OCI-LY3 (cell line): Measurements from ENCODE around the gene CRYBG1.
"Not testable (repeated sequence)": the region's sequence is repeated elsewhere in the genome, so short reads cannot be mapped to it uniquely, and the experiment has no call there.

Experiments used
- H2AFZ ChIP-seq: fragments of 200-600, 300-600 bp; shearing (Covaris generic); 2 replicates; pipeline ENCODE4 v1.6.0; 2014; ENCODE audit warnings: antibody characterized with exemption, low read depth, low read length
- H3K27ac ChIP-seq: fragments of 200-600, 300-600 bp; sonication (generic); 2 replicates; pipeline ENCODE4 v1.5.1; 2014; ENCODE audit warnings: mild to moderate bottlenecking, low read length, moderate library complexity, mixed read lengths
- H3K27me3 ChIP-seq: fragments of 200-600, 300-600 bp; sonication (generic); 2 replicates; pipeline ENCODE4 v1.6.1; 2014; ENCODE audit warnings: low read depth, low read length, mixed read lengths
- H3K36me3 ChIP-seq: fragments of 200-600, 300-600 bp; sonication (generic); replicated peaks from 2 replicates; pipeline ENCODE3; 2014; ENCODE audit warnings: low read depth, low read length, mixed read lengths
- H3K4me1 ChIP-seq: fragments of 300-600, 200-600 bp; sonication (generic); 2 replicates; pipeline ENCODE4 v1.6.1; 2014; ENCODE audit warnings: low read length, mixed read lengths
- H3K4me2 ChIP-seq: fragments of 200-600, 300-600 bp; sonication (generic); 2 replicates; pipeline ENCODE4 v1.6.1; 2014; ENCODE audit warnings: low read length, mixed read lengths
- H3K4me3 ChIP-seq: fragments of 300-600, 200-600 bp; sonication (generic); 2 replicates; pipeline ENCODE4 v1.5.1; 2014; ENCODE audit warnings: antibody characterized with exemption, mild to moderate bottlenecking, low read length, moderate library complexity
- H3K79me2 ChIP-seq: fragments of 300-600, 200-600 bp; shearing (Covaris generic); 2 replicates; pipeline ENCODE4 v1.6.1; 2014; ENCODE audit warnings: mild to moderate bottlenecking, low read length, mixed read lengths
- H3K9ac ChIP-seq: fragments of 300-600, 200-600 bp; shearing (Covaris generic); 2 replicates; pipeline ENCODE4 v1.6.0; 2014; ENCODE audit warnings: mild to moderate bottlenecking, low read length, moderate library complexity
- H3K9me3 ChIP-seq: fragments of 200-600, 300-600 bp; shearing (Covaris generic); 2 replicates; pipeline ENCODE4 v1.6.1; 2014; ENCODE audit warnings: low read length, mixed read lengths; ENCODE audit not compliant: insufficient read depth
- H4K20me1 ChIP-seq: fragments of 200-600, 300-600 bp; sonication (generic); 2 replicates; pipeline ENCODE4 v1.6.1; 2016; ENCODE audit warnings: low read length, mixed read lengths; ENCODE audit not compliant: insufficient read depth
- EZH2phosphoT487 ChIP-seq: fragments of 200-600 bp; shearing (Covaris generic); IDR thresholded peaks from 2 replicates; pipeline ENCODE4 v1.6.1; 2018; ENCODE audit warnings: antibody characterized with exemption, mixed run types, low read depth
- TF ChIP-seq, protein P1 (sequence below): fragments of 200-600, 300-600 bp; sonication (generic); IDR thresholded peaks from 2 replicates; pipeline ENCODE4 v1.5.1; 2014; ENCODE audit warnings: antibody characterized with exemption, low read length, low read depth

The CRYBG1 gene

DNA sequence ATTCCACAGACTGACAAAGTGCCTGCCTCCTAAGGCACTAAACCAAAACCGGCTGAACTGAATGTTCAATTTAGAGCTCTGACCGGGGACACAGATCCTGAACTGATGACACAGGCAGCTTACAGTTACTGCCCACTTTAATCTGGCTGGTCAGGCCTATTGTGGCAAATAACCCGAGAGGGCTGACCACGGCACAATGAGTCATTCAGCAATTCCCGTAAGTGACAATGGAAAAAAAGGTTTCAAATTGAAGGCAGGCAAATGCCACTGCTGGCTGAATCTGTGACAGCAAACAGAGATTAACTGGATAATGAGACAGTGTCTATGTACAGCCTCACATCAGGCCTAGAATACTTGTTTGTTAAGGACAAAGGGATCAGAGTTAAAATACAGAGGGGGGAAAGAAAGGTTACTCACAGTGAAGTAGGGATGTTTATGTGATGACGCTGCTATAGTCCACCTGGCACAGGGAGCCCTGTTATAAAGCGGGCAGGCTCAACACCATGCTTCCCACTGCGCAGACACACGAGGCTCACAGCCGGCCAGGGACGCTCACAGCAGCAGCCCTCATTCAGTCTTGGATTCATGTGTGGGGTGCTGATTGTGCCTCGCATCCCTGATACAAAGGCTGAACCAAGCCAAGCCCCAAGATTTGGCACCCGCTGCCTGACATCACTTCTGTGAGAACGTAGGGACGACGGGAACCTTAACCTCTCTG is 214.4 kb downstream of the CRYBG1 start:
- no peaks in the 10 kb centered on the region for H3K4me1 ChIP-seq
- no peaks in the 10 kb centered on the region for H3K27me3 ChIP-seq
- no peak overlapping the region for H3K9ac ChIP-seq
- H3K4me3 ChIP-seq = no peak overlapping the region
- peaks cover 6% of the 10 kb centered on the region for H3K36me3 ChIP-seq
- TF ChIP-seq, protein P1, sequence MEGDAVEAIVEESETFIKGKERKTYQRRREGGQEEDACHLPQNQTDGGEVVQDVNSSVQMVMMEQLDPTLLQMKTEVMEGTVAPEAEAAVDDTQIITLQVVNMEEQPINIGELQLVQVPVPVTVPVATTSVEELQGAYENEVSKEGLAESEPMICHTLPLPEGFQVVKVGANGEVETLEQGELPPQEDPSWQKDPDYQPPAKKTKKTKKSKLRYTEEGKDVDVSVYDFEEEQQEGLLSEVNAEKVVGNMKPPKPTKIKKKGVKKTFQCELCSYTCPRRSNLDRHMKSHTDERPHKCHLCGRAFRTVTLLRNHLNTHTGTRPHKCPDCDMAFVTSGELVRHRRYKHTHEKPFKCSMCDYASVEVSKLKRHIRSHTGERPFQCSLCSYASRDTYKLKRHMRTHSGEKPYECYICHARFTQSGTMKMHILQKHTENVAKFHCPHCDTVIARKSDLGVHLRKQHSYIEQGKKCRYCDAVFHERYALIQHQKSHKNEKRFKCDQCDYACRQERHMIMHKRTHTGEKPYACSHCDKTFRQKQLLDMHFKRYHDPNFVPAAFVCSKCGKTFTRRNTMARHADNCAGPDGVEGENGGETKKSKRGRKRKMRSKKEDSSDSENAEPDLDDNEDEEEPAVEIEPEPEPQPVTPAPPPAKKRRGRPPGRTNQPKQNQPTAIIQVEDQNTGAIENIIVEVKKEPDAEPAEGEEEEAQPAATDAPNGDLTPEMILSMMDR = no peak
- H3K79me2 ChIP-seq = no peaks in the 10 kb centered on the region
- no peaks in the 10 kb centered on the region for H3K9me3 ChIP-seq
- no peaks in the 10 kb centered on the region for H4K20me1 ChIP-seq
- no peak overlapping the region for H3K27ac ChIP-seq
- no peak overlapping the region for H2AFZ ChIP-seq
- no peak overlapping the region for H3K4me2 ChIP-seq

GRCh38 chr6:106579281-106579680 is 218.8 kb downstream of the CRYBG1 start:
- Histone ChIP-seq H3K27me3 (no peaks in the 10 kb centered on the region), H3K79me2 (no peaks in the 10 kb centered on the region), H3K36me3 (no peaks in the 10 kb centered on the region), H3K9ac (no peak overlapping the region), H4K20me1 (no peaks in the 10 kb centered on the region), H2AFZ (no peak overlapping the region), H3K27ac (no peak overlapping the region), H3K4me3 (no peak overlapping the region), H3K4me2 (no peak overlapping the region), H3K9me3 (no peaks in the 10 kb centered on the region), H3K4me1 (no peaks in the 10 kb centered on the region)
- TF ChIP-seq EZH2phosphoT487 = no peak
- TF ChIP-seq, protein P1 = no peak

- H2AFZ ChIP-seq = no peak overlapping the region
- H3K4me2 ChIP-seq = no peak overlapping the region
- no peaks in the 10 kb centered on the region for H3K36me3 ChIP-seq
- no peaks in the 10 kb centered on the region for H3K79me2 ChIP-seq
- H3K9me3 ChIP-seq = no peaks in the 10 kb centered on the region
- no peak for TF ChIP-seq EZH2phosphoT487
- H3K4me3 ChIP-seq = no peak overlapping the region
- H3K9ac ChIP-seq = no peak overlapping the region
- H3K4me1 ChIP-seq = no peaks in the 10 kb centered on the region
- no peaks in the 10 kb centered on the region for H3K27me3 ChIP-seq
- no peaks in the 10 kb centered on the region for H4K20me1 ChIP-seq
- no peak overlapping the region for H3K27ac ChIP-seq
These were observed 221.0 kb downstream of the CRYBG1 start for GRCh38 chr6:106581468-106581867.

DNA sequence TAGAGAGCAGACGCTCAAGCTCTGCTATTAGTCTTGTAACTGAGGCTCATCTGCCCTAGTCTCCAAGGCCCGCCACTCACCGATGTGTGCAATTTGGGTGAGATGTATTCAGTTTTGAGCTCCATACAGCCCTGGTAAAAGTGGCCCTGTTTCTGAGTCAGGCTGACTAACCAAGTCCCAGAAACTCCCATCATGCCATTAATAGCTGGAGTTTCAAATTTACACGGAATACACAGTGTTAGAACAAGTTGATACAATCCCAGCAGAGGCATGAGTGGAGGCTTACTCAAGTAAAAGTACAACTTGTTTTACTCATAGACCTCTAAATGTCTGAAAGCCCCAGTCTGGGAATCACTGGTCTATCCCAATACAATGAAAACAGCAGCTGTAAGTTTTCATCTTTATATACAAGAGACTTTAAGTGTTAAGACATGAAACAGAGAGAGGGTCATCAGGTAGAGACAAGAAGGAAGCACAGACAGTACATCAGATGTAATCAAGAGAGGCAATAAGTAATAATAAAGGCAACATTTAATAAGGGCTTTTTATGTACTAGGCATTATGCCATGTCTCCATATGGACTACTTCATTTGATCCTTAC is 226.4 kb downstream of the CRYBG1 start:
- TF ChIP-seq, protein P1 = no peak
- no peak overlapping the region for H3K4me2 ChIP-seq
- H3K27me3 ChIP-seq = no peaks in the 10 kb centered on the region
- H3K27ac ChIP-seq = no peak overlapping the region
- no peaks in the 10 kb centered on the region for H3K79me2 ChIP-seq
- H3K36me3 ChIP-seq = peaks cover 4% of the 10 kb centered on the region
- no peaks in the 10 kb centered on the region for H3K9me3 ChIP-seq
- H2AFZ ChIP-seq = no peak overlapping the region
- H4K20me1 ChIP-seq = no peaks in the 10 kb centered on the region
- H3K4me3 ChIP-seq = no peak overlapping the region
- no peak overlapping the region for H3K9ac ChIP-seq
- H3K4me1 ChIP-seq = no peaks in the 10 kb centered on the region

DNA sequence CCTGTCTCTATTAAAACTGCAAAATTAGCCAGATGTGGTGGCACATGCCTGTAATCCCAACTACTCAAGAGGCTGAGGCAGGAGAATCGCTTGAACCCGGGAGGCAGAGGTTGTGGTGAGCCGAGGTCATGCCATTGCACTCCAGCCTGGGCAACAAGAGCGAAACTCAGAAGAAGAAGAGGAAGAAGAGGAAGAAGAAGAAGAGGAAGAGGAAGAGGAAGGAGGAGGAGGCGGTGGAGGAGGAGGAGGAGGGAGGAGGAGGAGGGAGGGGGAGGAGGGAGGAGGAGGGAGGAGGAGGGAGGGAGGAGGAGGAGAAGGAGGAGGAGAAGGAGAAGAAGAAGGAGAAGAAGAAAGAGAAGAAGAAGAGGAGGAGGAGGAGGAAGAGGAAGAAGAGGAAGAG is 228.4 kb downstream of the CRYBG1 start:
- H3K4me2 ChIP-seq, H3K36me3 ChIP-seq, H3K4me1 ChIP-seq, H4K20me1 ChIP-seq, H3K9ac ChIP-seq, H3K4me3 ChIP-seq, H3K79me2 ChIP-seq, H3K27me3 ChIP-seq, H3K27ac ChIP-seq, H3K9me3 ChIP-seq, H2AFZ ChIP-seq: not testable (repeated sequence)
